ENCODE data around the gene SAMD4A. TPM values are rescaled to one million over a fixed set of nuclear protein-coding genes. Genes with fewer than 3 reads are reported as not detected.

The SAMD4A gene
- total and polyA plus RNA-seq, 2 of the 4 experiments (the other 2 are of a cell fraction), result 22.9 to 38.2 TPM

DNA sequence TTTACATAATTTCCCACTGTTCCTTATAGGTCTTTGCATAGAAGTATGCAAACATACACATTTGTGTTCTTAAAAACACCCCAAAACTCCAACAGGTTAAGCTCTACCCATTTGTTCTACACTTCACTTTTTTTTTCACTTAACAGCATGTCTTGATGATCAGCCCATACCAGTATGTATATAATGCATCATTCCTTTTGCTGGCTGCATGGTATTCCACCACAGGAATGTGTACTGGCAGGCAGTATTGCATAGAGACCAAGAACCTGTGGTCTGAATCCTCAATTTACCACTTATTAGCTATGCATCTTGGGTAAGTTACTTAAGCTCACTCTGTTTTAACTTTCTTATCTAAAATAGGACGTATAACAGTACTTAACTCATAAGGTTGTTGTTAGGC is 65.5 kb downstream of the SAMD4A start:
- in situ Hi-C loops (cut with MboI; ENCODE audit: low sequenced_read_pairs), result no loop called here
- no peak overlapping the region for H3K27ac ChIP-seq (ENCODE audit: insufficient read depth, low read length)
- intact Hi-C loops (cut with micrococcal nuclease), result no loop called here
- dilution Hi-C loops (cut with HindIII; ENCODE audit: low sequenced_read_pairs, unreplicated experiment), result no loop called here
- TF ChIP-seq CHD1 (IDR thresholded peaks at IDR 0.05; ENCODE audit: low read depth, low read length) (no peak), POLR2A (IDR thresholded peaks at IDR 0.05; ENCODE audit: low read depth, low read length) (no peak), RFX5 (IDR thresholded peaks at IDR 0.05; ENCODE audit: low read depth, low read length) (no peak), CTCF (conservative IDR thresholded peaks at IDR 0.05; ENCODE audit: low read depth, low read length) (no peak), MAZ (IDR thresholded peaks at IDR 0.05; ENCODE audit: borderline replicate concordance, low read depth, low read length) (no peak), MAFK (IDR thresholded peaks at IDR 0.05; ENCODE audit: low read depth, low read length) (no peak), CEBPB (IDR thresholded peaks at IDR 0.05; ENCODE audit: low read depth, low read length) (no peak), RCOR1 (IDR thresholded peaks at IDR 0.05; ENCODE audit: insufficient replicate concordance, low read length) (no peak), BHLHE40 (IDR thresholded peaks at IDR 0.05; ENCODE audit: low read depth, low read length) (no peak)
- TF ChIP-seq, protein P1, sequence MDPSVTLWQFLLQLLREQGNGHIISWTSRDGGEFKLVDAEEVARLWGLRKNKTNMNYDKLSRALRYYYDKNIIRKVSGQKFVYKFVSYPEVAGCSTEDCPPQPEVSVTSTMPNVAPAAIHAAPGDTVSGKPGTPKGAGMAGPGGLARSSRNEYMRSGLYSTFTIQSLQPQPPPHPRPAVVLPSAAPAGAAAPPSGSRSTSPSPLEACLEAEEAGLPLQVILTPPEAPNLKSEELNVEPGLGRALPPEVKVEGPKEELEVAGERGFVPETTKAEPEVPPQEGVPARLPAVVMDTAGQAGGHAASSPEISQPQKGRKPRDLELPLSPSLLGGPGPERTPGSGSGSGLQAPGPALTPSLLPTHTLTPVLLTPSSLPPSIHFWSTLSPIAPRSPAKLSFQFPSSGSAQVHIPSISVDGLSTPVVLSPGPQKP (IDR thresholded peaks at IDR 0.05; ENCODE audit: borderline replicate concordance, low read depth, low read length), result no peak
- H4K20me1 ChIP-seq (ENCODE audit: insufficient read depth, low read length), result peaks cover 42% of the 10 kb centered on the region
- H2BK5ac ChIP-seq (ENCODE audit: low read depth, low read length, poor library complexity, severe bottlenecking), result no peak overlapping the region
- H3K36me3 ChIP-seq (ENCODE audit: control insufficient read depth, insufficient read depth, low read length), result no peaks in the 10 kb centered on the region; the same call in 1 of the 2 replicates
- no peak overlapping the region for H3K4me3 ChIP-seq (ENCODE audit: insufficient read depth, low read depth, low read length)
- no peak overlapping the region for H4K8ac ChIP-seq (ENCODE audit: low read depth in 2 of 2, low read length in 2 of 2)
- H4K5ac ChIP-seq (ENCODE audit: low read depth, low read length), result no peak overlapping the region
- H3K9me1 ChIP-seq (ENCODE audit: insufficient read depth, low read length), result peaks cover 29% of the 10 kb centered on the region
- H3K9me3 ChIP-seq (ENCODE audit: control insufficient read depth, insufficient read depth, low read length), result no peaks in the 10 kb centered on the region
- H3K14ac ChIP-seq (replicated peaks; ENCODE audit: low read depth, low read length), result no peak overlapping the region
- DNase-seq (no peak), ATAC-seq (ENCODE audit: low read depth) (no peak)
- H2AK5ac ChIP-seq (ENCODE audit: low read depth, low read length), result no peak overlapping the region
- WGBS, 2 experiments (ENCODE audit: extremely low coverage in 2 of 2, insufficient read length in 1 of 2), result no CpG with 5 or more reads among the region's 1 CpG
- no peak overlapping the region for H2BK120ac ChIP-seq (ENCODE audit: low read depth, low read length)
- H3K4me2 ChIP-seq (ENCODE audit: low read depth, low read length), result no peak overlapping the region
- no peak overlapping the region for H2BK15ac ChIP-seq (ENCODE audit: low read depth, low read length)
- H3K4ac ChIP-seq (ENCODE audit: low read depth, low read length), result no peak overlapping the region
- no peak overlapping the region for H3K9ac ChIP-seq (ENCODE audit: low read depth, low read length)
- no peak overlapping the region for H3K56ac ChIP-seq (ENCODE audit: extremely low read depth, insufficient read depth, low read length)
- H2AK9ac ChIP-seq (replicated peaks; ENCODE audit: low read depth, low read length, poor library complexity), result no peak overlapping the region
- H3K23ac ChIP-seq (ENCODE audit: low read depth, low read length), result no peak overlapping the region
- no TSS peak for BruUV-seq (replicated peaks)
- no peak overlapping the region for H2AFZ ChIP-seq (replicated peaks; ENCODE audit: low read length, poor library complexity)
- no peak overlapping the region for H4K91ac ChIP-seq (ENCODE audit: insufficient read depth, low read depth, low read length)
- no peak overlapping the region for H2BK20ac ChIP-seq (ENCODE audit: low read depth, low read length)
- peaks cover 28 to 86% of the 10 kb centered on the region in 2 experiments for H3K79me1 ChIP-seq (ENCODE audit: low read depth in 1 of 2, low read length in 2 of 2)
- peaks cover 11% of the 10 kb centered on the region for H3K4me1 ChIP-seq (ENCODE audit: control insufficient read depth, insufficient read depth, low read length)
- H3K27me3 ChIP-seq (ENCODE audit: control insufficient read depth, insufficient read depth, low read length), result no peaks in the 10 kb centered on the region
- no peak overlapping the region for H3K18ac ChIP-seq (ENCODE audit: low read depth, low read length)
- POLR2A ChIA-PET (ENCODE audit: unreplicated experiment), result no interaction called here
- CTCF ChIA-PET, result no interaction called here
